HG02571 (cell line): Measurements from ENCODE around the gene FH.

Experiments used
- ATAC-seq: cut with Tn5 transposase; IDR thresholded peaks from one replicate; pipeline ENCODE4 v1.9.1; 2021; ENCODE audit warnings: mild to moderate bottlenecking, moderate library complexity; ENCODE audit not compliant: unreplicated experiment

The FH gene

GRCh38 chr1:241519308-241520079, at the start of gene FH:
FH (minus strand) TSS chr1:241519755; CDS start chr1:241519722, 33 bp downstream.
- ATAC-seq, result peak; percentile 96

- ATAC-seq, result no peak
Measured at GRCh38 chr1:241560849-241561187, 41.3 kb upstream of the FH start.

GRCh38 chr1:241560146-241560848, 40.7 kb upstream of the FH start:
- ATAC-seq, result no peak

GRCh38 chr1:241557551-241558193, 38.1 kb upstream of the FH start:
- no peak for ATAC-seq

GRCh38 chr1:241557031-241557430, 37.5 kb upstream of the FH start:
- no peak for ATAC-seq

GRCh38 chr1:241555526-241555925, 36.0 kb upstream of the FH start:
- no peak for ATAC-seq

- no peak for ATAC-seq
Measured at GRCh38 chr1:241553886-241554592, 34.5 kb upstream of the FH start.

GRCh38 chr1:241551759-241552638, 32.4 kb upstream of the FH start:
- ATAC-seq, result peak; percentile 82

- ATAC-seq, result no peak
Measured at GRCh38 chr1:241550318-241550717, 30.8 kb upstream of the FH start.

GRCh38 chr1:241548008-241548407, 28.5 kb upstream of the FH start:
- ATAC-seq, result no peak

GRCh38 chr1:241542199-241542907, 22.8 kb upstream of the FH start:
- no peak for ATAC-seq

GRCh38 chr1:241536969-241537368, 17.4 kb upstream of the FH start:
- no peak for ATAC-seq

- no peak for ATAC-seq
Measured at GRCh38 chr1:241536304-241536703, 16.7 kb upstream of the FH start.

GRCh38 chr1:241533326-241534115, 14.0 kb upstream of the FH start:
- peak; percentile 47 for ATAC-seq

GRCh38 chr1:241532864-241533263, 13.3 kb upstream of the FH start:
- peak; percentile 56 for ATAC-seq

- peak; percentile 27 for ATAC-seq
Measured at GRCh38 chr1:241532162-241532531, 12.6 kb upstream of the FH start, which contains the start of gene KMO. KMO (plus strand) TSS chr1:241532378; CDS start chr1:241532445, 67 bp downstream.

- peak; percentile 58 for ATAC-seq
Measured at GRCh38 chr1:241531195-241532161, 11.9 kb upstream of the FH start.

- no peak for ATAC-seq
Measured at GRCh38 chr1:241527146-241527545, 7.6 kb upstream of the FH start.
